Measurements from ENCODE around the gene AFP. TPM values are rescaled to one million over a fixed set of nuclear protein-coding genes. Genes with fewer than 3 reads are reported as not detected.
A peak's percentile ranks its signal among the peaks of the same experiment; 100 is the strongest.

Gene AFP
- total and polyA plus RNA-seq, 2 of the 13 experiments (the other 11 are each of a cell fraction or from before 2014, with no cell fraction given): 9,434 to 13,105 TPM

DNA sequence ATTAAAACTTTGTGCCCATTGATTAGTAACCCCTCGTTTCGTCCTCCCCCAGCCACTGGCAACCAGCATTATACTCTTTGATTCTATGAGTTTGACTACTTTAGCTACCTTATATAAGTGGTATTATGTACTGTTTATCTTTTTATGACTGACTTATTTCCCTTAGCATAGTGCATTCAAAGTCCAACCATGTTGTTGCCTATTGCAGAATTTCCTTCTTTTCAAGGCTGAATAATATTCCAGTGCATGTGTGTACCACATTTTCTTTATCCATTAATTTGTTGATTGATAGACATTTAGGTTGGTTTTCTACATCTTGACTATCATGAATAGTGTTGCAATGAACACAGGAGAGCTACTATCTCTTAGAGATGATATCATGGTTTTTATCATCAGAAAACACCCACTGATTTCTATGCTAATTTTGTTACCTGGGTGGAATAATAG is 28.8 kb upstream of the AFP start (continued):
- TF ChIP-seq MED1 (CRISPR knock-in tag; IDR thresholded peaks at IDR 0.05): peak; percentile 69
- no peak for TF ChIP-seq NR2C2 (CRISPR knock-in tag; IDR thresholded peaks at IDR 0.05; ENCODE audit: borderline replicate concordance)
- TF ChIP-seq ZNF674 (CRISPR knock-in tag; IDR thresholded peaks at IDR 0.05; ENCODE audit: low read depth): no peak
- peak in 1 of 2 experiments; percentile 67; a peak in 2 of 4 replicates for TF ChIP-seq POLR2A (IDR thresholded peaks at IDR 0.05; ENCODE audit: insufficient read depth in 1 of 2, low read depth in 2 of 2, low read length in 2 of 2)
- TF ChIP-seq PPARG (CRISPR knock-in tag; conservative IDR thresholded peaks at IDR 0.05): no peak
- peak; percentile 77; the same call in 1 of the 2 replicates for TF ChIP-seq HOXA5 (CRISPR knock-in tag; IDR thresholded peaks at IDR 0.05)
- TF ChIP-seq POLR2AphosphoS5 (IDR thresholded peaks at IDR 0.05; ENCODE audit: low read depth, low read length): peak; percentile 94
- TF ChIP-seq ZNF704 (CRISPR knock-in tag; IDR thresholded peaks at IDR 0.05; ENCODE audit: borderline replicate concordance): no peak
- no peak for TF ChIP-seq CREBL2 (CRISPR knock-in tag; IDR thresholded peaks at IDR 0.05; ENCODE audit: borderline replicate concordance)
- no peak for TF ChIP-seq GATAD1 (CRISPR knock-in tag; IDR thresholded peaks at IDR 0.05)
- peak; percentile 70; the same call in 1 of the 2 replicates for TF ChIP-seq TOPORS (CRISPR knock-in tag; IDR thresholded peaks at IDR 0.05)
- no peak for TF ChIP-seq SMYD3 (CRISPR knock-in tag; IDR thresholded peaks at IDR 0.05)
- TF ChIP-seq PATZ1 (CRISPR knock-in tag; IDR thresholded peaks at IDR 0.05): no peak
- TF ChIP-seq, protein P1, sequence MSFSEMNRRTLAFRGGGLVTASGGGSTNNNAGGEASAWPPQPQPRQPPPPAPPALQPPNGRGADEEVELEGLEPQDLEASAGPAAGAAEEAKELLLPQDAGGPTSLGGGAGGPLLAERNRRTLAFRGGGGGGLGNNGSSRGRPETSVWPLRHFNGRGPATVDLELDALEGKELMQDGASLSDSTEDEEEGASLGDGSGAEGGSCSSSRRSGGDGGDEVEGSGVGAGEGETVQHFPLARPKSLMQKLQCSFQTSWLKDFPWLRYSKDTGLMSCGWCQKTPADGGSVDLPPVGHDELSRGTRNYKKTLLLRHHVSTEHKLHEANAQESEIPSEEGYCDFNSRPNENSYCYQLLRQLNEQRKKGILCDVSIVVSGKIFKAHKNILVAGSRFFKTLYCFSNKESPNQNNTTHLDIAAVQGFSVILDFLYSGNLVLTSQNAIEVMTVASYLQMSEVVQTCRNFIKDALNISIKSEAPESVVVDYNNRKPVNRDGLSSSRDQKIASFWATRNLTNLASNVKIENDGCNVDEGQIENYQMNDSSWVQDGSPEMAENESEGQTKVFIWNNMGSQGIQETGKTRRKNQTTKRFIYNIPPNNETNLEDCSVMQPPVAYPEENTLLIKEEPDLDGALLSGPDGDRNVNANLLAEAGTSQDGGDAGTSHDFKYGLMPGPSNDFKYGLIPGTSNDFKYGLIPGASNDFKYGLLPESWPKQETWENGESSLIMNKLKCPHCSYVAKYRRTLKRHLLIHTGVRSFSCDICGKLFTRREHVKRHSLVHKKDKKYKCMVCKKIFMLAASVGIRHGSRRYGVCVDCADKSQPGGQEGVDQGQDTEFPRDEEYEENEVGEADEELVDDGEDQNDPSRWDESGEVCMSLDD (CRISPR knock-in tag; IDR thresholded peaks at IDR 0.05; ENCODE audit: borderline replicate concordance): peak; percentile 25; the same call in 1 of the 2 replicates
- 0 out of 2 replicates have a peak, but pooled peaks have one; percentile 15 for TF ChIP-seq FOXP4 (CRISPR knock-in tag; IDR thresholded peaks at IDR 0.05)
- TF ChIP-seq, protein P2, sequence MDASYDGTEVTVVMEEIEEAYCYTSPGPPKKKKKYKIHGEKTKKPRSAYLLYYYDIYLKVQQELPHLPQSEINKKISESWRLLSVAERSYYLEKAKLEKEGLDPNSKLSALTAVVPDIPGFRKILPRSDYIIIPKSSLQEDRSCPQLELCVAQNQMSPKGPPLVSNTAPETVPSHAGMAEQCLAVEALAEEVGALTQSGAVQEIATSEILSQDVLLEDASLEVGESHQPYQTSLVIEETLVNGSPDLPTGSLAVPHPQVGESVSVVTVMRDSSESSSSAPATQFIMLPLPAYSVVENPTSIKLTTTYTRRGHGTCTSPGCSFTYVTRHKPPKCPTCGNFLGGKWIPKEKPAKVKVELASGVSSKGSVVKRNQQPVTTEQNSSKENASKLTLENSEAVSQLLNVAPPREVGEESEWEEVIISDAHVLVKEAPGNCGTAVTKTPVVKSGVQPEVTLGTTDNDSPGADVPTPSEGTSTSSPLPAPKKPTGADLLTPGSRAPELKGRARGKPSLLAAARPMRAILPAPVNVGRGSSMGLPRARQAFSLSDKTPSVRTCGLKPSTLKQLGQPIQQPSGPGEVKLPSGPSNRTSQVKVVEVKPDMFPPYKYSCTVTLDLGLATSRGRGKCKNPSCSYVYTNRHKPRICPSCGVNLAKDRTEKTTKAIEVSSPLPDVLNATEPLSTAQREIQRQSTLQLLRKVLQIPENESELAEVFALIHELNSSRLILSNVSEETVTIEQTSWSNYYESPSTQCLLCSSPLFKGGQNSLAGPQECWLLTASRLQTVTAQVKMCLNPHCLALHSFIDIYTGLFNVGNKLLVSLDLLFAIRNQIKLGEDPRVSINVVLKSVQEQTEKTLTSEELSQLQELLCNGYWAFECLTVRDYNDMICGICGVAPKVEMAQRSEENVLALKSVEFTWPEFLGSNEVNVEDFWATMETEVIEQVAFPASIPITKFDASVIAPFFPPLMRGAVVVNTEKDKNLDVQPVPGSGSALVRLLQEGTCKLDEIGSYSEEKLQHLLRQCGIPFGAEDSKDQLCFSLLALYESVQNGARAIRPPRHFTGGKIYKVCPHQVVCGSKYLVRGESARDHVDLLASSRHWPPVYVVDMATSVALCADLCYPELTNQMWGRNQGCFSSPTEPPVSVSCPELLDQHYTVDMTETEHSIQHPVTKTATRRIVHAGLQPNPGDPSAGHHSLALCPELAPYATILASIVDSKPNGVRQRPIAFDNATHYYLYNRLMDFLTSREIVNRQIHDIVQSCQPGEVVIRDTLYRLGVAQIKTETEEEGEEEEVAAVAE (CRISPR knock-in tag; IDR thresholded peaks at IDR 0.05; ENCODE audit: borderline replicate concordance): no peak
- peak; percentile 67; the same call in 1 of the 2 replicates for TF ChIP-seq NCOA5 (CRISPR knock-in tag; IDR thresholded peaks at IDR 0.05)
- peak; percentile 52; the same call in 1 of the 2 replicates for TF ChIP-seq ZNF205 (CRISPR knock-in tag; IDR thresholded peaks at IDR 0.05)
